GM23338 (cell line): ENCODE measurements around the gene ZBTB7A. TPM values are rescaled to one million over a fixed set of nuclear protein-coding genes. Genes with fewer than 3 reads are reported as not detected.
A peak's percentile ranks its signal among the peaks of the same experiment; 100 is the strongest.

Experiments used
- ATAC-seq: fragments of 200-7000 bp; cut with Tn5 transposase; 3 replicates; pipeline ENCODE4 v1.9.1; 2020
- DNase-seq: peaks from one replicate; pipeline ENCODE4 v3.0.0-alpha.2; 2015; ENCODE audit warnings: low spot score
- H2AFZ ChIP-seq: fragments of 200-600 bp; sonication (generic); 2 replicates; pipeline ENCODE4 v1.8.0; 2016; ENCODE audit warnings: antibody characterized with exemption, mild to moderate bottlenecking, moderate library complexity
- H3F3A ChIP-seq: fragments of 200-600 bp; sonication (generic); replicated peaks from 2 replicates; pipeline ENCODE4 v1.8.0; 2017; ENCODE audit warnings: antibody characterized with exemption, mixed run types, low read depth
- H3K27ac ChIP-seq: fragments of 200-600 bp; sonication (generic); 2 replicates; pipeline ENCODE4 v1.6.1; 2016; ENCODE audit warnings: low read depth
- H3K27me3 ChIP-seq: fragments of 200-600 bp; sonication (generic); 2 replicates; pipeline ENCODE4 v1.8.0; 2016; ENCODE audit warnings: mild to moderate bottlenecking, mixed run types, moderate library complexity; ENCODE audit not compliant: insufficient read depth
- H3K36me3 ChIP-seq: fragments of 200-600 bp; sonication (generic); 2 replicates; pipeline ENCODE4 v1.8.0; 2016; ENCODE audit warnings: mild to moderate bottlenecking; ENCODE audit not compliant: insufficient read depth
- H3K4me1 ChIP-seq: fragments of 200-600 bp; sonication (generic); 2 replicates; pipeline ENCODE4 v1.8.0; 2016; ENCODE audit warnings: mild to moderate bottlenecking, moderate library complexity; ENCODE audit not compliant: insufficient read depth
- H3K4me2 ChIP-seq: fragments of 200-600 bp; sonication (generic); 2 replicates; pipeline ENCODE4 v1.7.1; 2017; ENCODE audit warnings: mixed run types
- H3K4me3 ChIP-seq: fragments of 200-600 bp; sonication (generic); 2 replicates; pipeline ENCODE4 v1.6.1; 2016; ENCODE audit warnings: mixed run types
- H3K79me2 ChIP-seq: fragments of 200-600 bp; sonication (generic); replicated peaks from 2 replicates; pipeline ENCODE4 v1.8.0; 2017; ENCODE audit warnings: mild to moderate bottlenecking; ENCODE audit not compliant: insufficient read depth
- H3K9me2 ChIP-seq: fragments of 200-600 bp; sonication (generic); 2 replicates; pipeline ENCODE4 v1.8.0; 2017; ENCODE audit not compliant: insufficient read depth
- H4K20me1 ChIP-seq: fragments of 200-600 bp; sonication (generic); replicated peaks from 2 replicates; pipeline ENCODE4 v1.8.0; 2017; ENCODE audit warnings: mild to moderate bottlenecking; ENCODE audit not compliant: insufficient read depth
- H3K27ac Mint-ChIP-seq: 2 replicates; pipeline ENCODE4 v1.8.0; 2020; ENCODE audit warnings: inconsistent platforms, mild to moderate bottlenecking, moderate library complexity, mixed read lengths
- H3K27me3 Mint-ChIP-seq: 3 replicates; pipeline ENCODE4 v1.8.0; 2022; ENCODE audit warnings: low read depth, mild to moderate bottlenecking, moderate library complexity, mixed read lengths, inconsistent platforms; ENCODE audit not compliant: insufficient read depth, poor library complexity
- H3K36me3 Mint-ChIP-seq: 3 replicates; pipeline ENCODE4 v1.8.0; 2021; ENCODE audit warnings: low read depth, mild to moderate bottlenecking, inconsistent platforms, moderate library complexity, mixed read lengths
- H3K4me1 Mint-ChIP-seq: 3 replicates; pipeline ENCODE4 v1.8.0; 2020; ENCODE audit warnings: mild to moderate bottlenecking, inconsistent platforms, mixed read lengths
- H3K4me3 Mint-ChIP-seq: 3 replicates; pipeline ENCODE4 v1.8.0; 2021; ENCODE audit warnings: moderate library complexity, mild to moderate bottlenecking, inconsistent platforms, mixed read lengths
- H3K9me3 Mint-ChIP-seq: 3 replicates; pipeline ENCODE4 v1.8.0; 2020; ENCODE audit warnings: moderate library complexity, mild to moderate bottlenecking, inconsistent platforms, mixed read lengths
- CREB1 ChIP-seq: fragments of 250-450 bp; sonication (Bioruptor Pico); IDR thresholded peaks from 2 replicates; pipeline ENCODE4 v1.5.0; 2020; ENCODE audit warnings: low read depth, mild to moderate bottlenecking, moderate library complexity
- CTCF ChIP-seq, 2 experiments: fragments of 200-600 bp in 1 of 2; sonication (generic) in 1 of 2; conservative IDR thresholded peaks; 2 replicates each; pipeline versions ENCODE4 v1.5.1 to v1.6.1; 2016 to 2017; ENCODE audit warnings: antibody characterized with exemption in 2 of 2, low read depth in 2 of 2, mild to moderate bottlenecking in 2 of 2, moderate library complexity in 1 of 2
- EZH2 ChIP-seq: fragments of 200-600 bp; sonication (generic); IDR thresholded peaks from one replicate; pipeline ENCODE4 v1.8.0; 2017; ENCODE audit warnings: antibody characterized with exemption, mild to moderate bottlenecking, low read depth; ENCODE audit not compliant: unreplicated experiment
- JUNB ChIP-seq: IDR thresholded peaks from one replicate; pipeline ENCODE4 v1.6.1; 2016; ENCODE audit warnings: antibody characterized with exemption; ENCODE audit not compliant: unreplicated experiment
- NANOG ChIP-seq: IDR thresholded peaks from 2 replicates; pipeline ENCODE4 v1.6.1; 2016; ENCODE audit warnings: antibody characterized with exemption, borderline replicate concordance
- POLR2AphosphoS5 ChIP-seq: IDR thresholded peaks from 2 replicates; pipeline ENCODE4 v1.6.1; 2016; ENCODE audit warnings: antibody characterized with exemption, low read depth
- REST ChIP-seq: IDR thresholded peaks from one replicate; pipeline ENCODE4 v1.6.1; 2018; ENCODE audit warnings: antibody characterized with exemption; ENCODE audit not compliant: unreplicated experiment
- ZNF114 ChIP-seq: fragments of 250-450 bp; sonication (Bioruptor Pico); IDR thresholded peaks from 2 replicates; pipeline ENCODE4 v1.5.0; 2020; ENCODE audit warnings: mild to moderate bottlenecking, moderate library complexity
- polyA plus RNA-seq: library from polyadenylated mRNA; unstranded; fragments of >200 nt; fragmentation: Nextera tagmentation; extraction: Ambion mirVana; gene quantifications from 2 replicates; pipeline ENCODE4 v1.2.1, GENCODE V29; 2016
- total RNA-seq: library from RNA; depleted of rRNA; stranded (reverse); fragments of >200 nt; shearing (Covaris generic); gene quantifications from 2 replicates; pipeline ENCODE4 v1.2.3, GENCODE V29; 2014
- TF ChIP-seq, protein P1 (sequence below): fragments of 250-450 bp; sonication (Bioruptor Pico); IDR thresholded peaks from 2 replicates; pipeline ENCODE4 v1.5.0; 2020; ENCODE audit warnings: mild to moderate bottlenecking, moderate library complexity

Gene ZBTB7A
- total and polyA plus RNA-seq, 2 experiments from 2014 or later, result 9.5 to 35.0 TPM

DNA sequence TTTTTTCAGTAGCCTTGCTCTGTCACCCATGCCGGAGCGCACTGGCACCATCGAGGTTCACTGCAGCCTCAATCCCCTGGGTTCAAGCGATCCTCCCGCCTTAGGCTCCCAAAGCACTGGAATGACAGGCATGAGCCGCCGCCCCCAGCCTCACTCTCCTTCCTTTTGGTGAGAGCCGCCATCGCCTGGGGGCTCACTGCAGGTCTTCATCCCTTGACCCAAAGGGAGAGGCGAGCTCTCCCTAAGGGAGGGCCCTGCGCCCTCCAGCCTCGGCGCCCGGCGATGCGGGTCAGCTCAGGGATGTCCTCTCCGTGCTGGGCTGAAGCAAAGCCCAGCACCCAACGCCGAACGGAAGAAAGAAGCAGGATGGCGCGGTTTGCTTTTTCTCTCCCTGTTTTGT lies 23.2 kb upstream of the ZBTB7A start (continued):
- no peak for TF ChIP-seq REST

DNA sequence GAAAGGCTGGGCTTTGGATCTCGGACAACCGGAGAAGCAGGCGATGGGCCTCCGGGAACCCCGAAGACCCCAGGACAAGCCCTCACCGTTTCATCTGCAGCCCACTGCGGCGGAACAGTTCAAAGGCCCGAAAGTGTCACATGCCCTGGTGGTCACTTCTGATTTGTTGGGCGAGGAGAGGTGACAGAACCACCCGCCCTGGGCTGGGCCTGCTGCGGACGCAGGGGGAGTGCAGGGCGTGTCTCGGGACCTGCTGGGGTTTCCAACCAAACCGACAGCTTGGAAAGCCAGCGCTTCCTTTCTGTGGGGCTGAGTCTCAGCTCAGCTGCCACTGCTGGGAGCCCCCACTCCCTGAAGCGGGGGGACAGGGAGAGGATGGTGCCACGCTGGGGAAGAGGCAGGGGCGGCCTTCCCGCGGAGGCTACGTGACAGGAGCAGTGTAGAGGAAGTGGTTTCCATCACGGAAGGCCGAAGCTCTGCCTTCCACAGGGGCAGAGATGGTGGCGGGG lies 22.8 kb upstream of the ZBTB7A start:
- peak; percentile 36 for DNase-seq
- TF ChIP-seq EZH2, result no peak
- TF ChIP-seq POLR2AphosphoS5, result no peak
- no peak for TF ChIP-seq REST
- no peak for TF ChIP-seq CREB1 (CRISPR knock-in tag)
- no peak for TF ChIP-seq ZNF114 (CRISPR knock-in tag)
- TF ChIP-seq CTCF (conservative IDR thresholded peaks at IDR 0.05; ENCODE audit: low read depth in 2 of 2), result no peak
- TF ChIP-seq NANOG, result no peak
- TF ChIP-seq JUNB, result no peak
- TF ChIP-seq, protein P1, sequence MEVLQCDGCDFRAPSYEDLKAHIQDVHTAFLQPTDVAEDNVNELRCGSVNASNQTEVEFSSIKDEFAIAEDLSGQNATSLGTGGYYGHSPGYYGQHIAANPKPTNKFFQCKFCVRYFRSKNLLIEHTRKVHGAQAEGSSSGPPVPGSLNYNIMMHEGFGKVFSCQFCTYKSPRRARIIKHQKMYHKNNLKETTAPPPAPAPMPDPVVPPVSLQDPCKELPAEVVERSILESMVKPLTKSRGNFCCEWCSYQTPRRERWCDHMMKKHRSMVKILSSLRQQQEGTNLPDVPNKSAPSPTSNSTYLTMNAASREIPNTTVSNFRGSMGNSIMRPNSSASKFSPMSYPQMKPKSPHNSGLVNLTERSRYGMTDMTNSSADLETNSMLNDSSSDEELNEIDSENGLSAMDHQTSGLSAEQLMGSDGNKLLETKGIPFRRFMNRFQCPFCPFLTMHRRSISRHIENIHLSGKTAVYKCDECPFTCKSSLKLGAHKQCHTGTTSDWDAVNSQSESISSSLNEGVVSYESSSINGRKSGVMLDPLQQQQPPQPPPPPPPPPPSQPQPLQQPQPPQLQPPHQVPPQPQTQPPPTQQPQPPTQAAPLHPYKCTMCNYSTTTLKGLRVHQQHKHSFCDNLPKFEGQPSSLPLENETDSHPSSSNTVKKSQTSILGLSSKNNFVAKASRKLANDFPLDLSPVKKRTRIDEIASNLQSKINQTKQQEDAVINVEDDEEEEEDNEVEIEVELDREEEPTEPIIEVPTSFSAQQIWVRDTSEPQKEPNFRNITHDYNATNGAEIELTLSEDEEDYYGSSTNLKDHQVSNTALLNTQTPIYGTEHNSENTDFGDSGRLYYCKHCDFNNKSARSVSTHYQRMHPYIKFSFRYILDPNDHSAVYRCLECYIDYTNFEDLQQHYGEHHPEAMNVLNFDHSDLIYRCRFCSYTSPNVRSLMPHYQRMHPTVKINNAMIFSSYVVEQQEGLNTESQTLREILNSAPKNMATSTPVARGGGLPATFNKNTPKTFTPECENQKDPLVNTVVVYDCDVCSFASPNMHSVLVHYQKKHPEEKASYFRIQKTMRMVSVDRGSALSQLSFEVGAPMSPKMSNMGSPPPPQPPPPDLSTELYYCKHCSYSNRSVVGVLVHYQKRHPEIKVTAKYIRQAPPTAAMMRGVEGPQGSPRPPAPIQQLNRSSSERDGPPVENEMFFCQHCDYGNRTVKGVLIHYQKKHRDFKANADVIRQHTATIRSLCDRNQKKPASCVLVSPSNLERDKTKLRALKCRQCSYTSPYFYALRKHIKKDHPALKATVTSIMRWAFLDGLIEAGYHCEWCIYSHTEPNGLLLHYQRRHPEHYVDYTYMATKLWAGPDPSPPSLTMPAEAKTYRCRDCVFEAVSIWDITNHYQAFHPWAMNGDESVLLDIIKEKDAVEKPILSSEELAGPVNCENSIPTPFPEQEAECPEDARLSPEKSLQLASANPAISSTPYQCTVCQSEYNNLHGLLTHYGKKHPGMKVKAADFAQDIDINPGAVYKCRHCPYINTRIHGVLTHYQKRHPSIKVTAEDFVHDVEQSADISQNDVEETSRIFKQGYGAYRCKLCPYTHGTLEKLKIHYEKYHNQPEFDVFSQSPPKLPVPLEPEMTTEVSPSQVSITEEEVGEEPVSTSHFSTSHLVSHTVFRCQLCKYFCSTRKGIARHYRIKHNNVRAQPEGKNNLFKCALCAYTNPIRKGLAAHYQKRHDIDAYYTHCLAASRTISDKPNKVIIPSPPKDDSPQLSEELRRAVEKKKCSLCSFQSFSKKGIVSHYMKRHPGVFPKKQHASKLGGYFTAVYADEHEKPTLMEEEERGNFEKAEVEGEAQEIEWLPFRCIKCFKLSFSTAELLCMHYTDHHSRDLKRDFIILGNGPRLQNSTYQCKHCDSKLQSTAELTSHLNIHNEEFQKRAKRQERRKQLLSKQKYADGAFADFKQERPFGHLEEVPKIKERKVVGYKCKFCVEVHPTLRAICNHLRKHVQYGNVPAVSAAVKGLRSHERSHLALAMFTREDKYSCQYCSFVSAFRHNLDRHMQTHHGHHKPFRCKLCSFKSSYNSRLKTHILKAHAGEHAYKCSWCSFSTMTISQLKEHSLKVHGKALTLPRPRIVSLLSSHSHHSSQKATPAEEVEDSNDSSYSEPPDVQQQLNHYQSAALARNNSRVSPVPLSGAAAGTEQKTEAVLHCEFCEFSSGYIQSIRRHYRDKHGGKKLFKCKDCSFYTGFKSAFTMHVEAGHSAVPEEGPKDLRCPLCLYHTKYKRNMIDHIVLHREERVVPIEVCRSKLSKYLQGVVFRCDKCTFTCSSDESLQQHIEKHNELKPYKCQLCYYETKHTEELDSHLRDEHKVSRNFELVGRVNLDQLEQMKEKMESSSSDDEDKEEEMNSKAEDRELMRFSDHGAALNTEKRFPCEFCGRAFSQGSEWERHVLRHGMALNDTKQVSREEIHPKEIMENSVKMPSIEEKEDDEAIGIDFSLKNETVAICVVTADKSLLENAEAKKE (CRISPR knock-in tag), result no peak

More for the DNA sequence above, 22.8 kb upstream of the ZBTB7A start:
- H3K27me3 ChIP-seq, result no peaks in the 10 kb centered on the region
- H3K27ac ChIP-seq, result no peak overlapping the region
- no peaks in the 10 kb centered on the region for H3K79me2 ChIP-seq
- H4K20me1 ChIP-seq, result no peaks in the 10 kb centered on the region
- H3K4me2 ChIP-seq, result no peak overlapping the region
- no peaks in the 10 kb centered on the region for H3K9me2 ChIP-seq
- Mint-ChIP-seq H3K27me3 (peaks cover 13% of the 10 kb centered on the region), H3K27ac (0 out of 2 replicates have a peak overlapping the region, but pooled peaks have one; percentile 56), H3K4me1 (no peaks in the 10 kb centered on the region), H3K9me3 (no peaks in the 10 kb centered on the region), H3K4me3 (no peak overlapping the region), H3K36me3 (peaks cover 9% of the 10 kb centered on the region; the same call in 2 of the 3 replicates)
- no peaks in the 10 kb centered on the region for H3K36me3 ChIP-seq
- ATAC-seq, result no peak
- 0 out of 2 replicates have a peak, but pooled peaks cover 8% of the 10 kb centered on the region for H3F3A ChIP-seq
- no peak overlapping the region for H3K4me3 ChIP-seq
- no peaks in the 10 kb centered on the region for H3K4me1 ChIP-seq
- no peak overlapping the region for H2AFZ ChIP-seq
